Naive thymus-derived CD8-positive, alpha-beta T cell (primary cell): Measurements from ENCODE around the gene TMEM51. TPM values are rescaled to one million over a fixed set of nuclear protein-coding genes. Genes with fewer than 3 reads are reported as not detected.

ENCODE experiments used
- ATAC-seq, 2 donors: fragments of 150-1000 bp; cut with Tn5 transposase in 1 of 2; sonication (Bioruptor Pico), chemical (Tn5 transposase) in 1 of 2; 1 replicate in 1 of 2; 2 replicates in 1 of 2; pipeline ENCODE4 v1.10.0; 2021; ENCODE audit warnings: mild to moderate bottlenecking in 2 of 2, moderate library complexity in 2 of 2
- POLR2A ChIA-PET: fragments of 350-600 bp; sonication (Branson Sonifier 250); formaldehyde crosslinking; loops from one replicate; lab custom pipeline; 2021; ENCODE audit warnings: antibody characterized with exemption; lab: Charles Lee
- DNase-seq, 10 donors: peaks; one replicate each; pipeline versions ENCODE4 v3.0.0 to v3.0.0-alpha.2; 2020 to 2022
- H3K27ac Mint-ChIP-seq, 10 donors: one replicate each; pipeline ENCODE4 v1.8.0; 2020 to 2022; ENCODE audit warnings: mild to moderate bottlenecking in 10 of 10, mixed read lengths in 10 of 10, moderate library complexity in 4 of 10, inconsistent platforms in 1 of 10
- H3K27me3 Mint-ChIP-seq, 5 donors: one replicate each; pipeline ENCODE4 v1.8.0; 2021 to 2022; ENCODE audit warnings: mixed read lengths in 5 of 5
- H3K36me3 Mint-ChIP-seq, 3 donors: one replicate each; pipeline ENCODE4 v1.8.0; 2020 to 2022; ENCODE audit warnings: mixed read lengths in 3 of 3, mild to moderate bottlenecking in 2 of 3, inconsistent platforms in 1 of 3
- H3K4me1 Mint-ChIP-seq, 4 donors: one replicate each; pipeline ENCODE4 v1.8.0; 2021 to 2022; ENCODE audit warnings: mixed read lengths in 4 of 4
- H3K4me3 Mint-ChIP-seq, 10 donors: one replicate each; pipeline ENCODE4 v1.8.0; 2020 to 2022; ENCODE audit warnings: mild to moderate bottlenecking in 10 of 10, mixed read lengths in 10 of 10, moderate library complexity in 6 of 10, inconsistent platforms in 1 of 10
- H3K9me3 Mint-ChIP-seq, 9 donors: one replicate each; pipeline ENCODE4 v1.8.0; 2020 to 2022; ENCODE audit warnings: mixed read lengths in 9 of 9, mild to moderate bottlenecking in 3 of 9, inconsistent platforms in 1 of 9, moderate library complexity in 1 of 9
- polyA plus RNA-seq, 3 donors: library from polyadenylated mRNA; unstranded; fragments of 300-500 nt; fragmentation: Illumina TruSeq; gene quantifications; one replicate each; pipeline ENCODE4 v1.2.3, GENCODE V29; 2021
- total RNA-seq, 8 experiments: library from RNA in 2 of 8; stranded (reverse) in 2 of 8; gene quantifications; one replicate each; pipeline ENCODE4 v1.2.3 and lab custom pipeline; 2021 to 2026

The TMEM51 gene
- total and polyA plus RNA-seq, 5 experiments from 2014 or later, result not detected

GRCh38 chr1:15150376-15150775, 3.2 kb upstream of the TMEM51 start:
- Mint-ChIP-seq H3K36me3 (peaks cover 0 to 2% (median 0%) of the 10 kb centered on the region in 3 donors), H3K27ac (no peak overlapping the region), H3K27me3 (peaks cover 23 to 80% (median 50%) of the 10 kb centered on the region in 5 donors), H3K4me3 (no peak overlapping the region), H3K9me3 (peaks cover 0 to 4% (median 0%) of the 10 kb centered on the region in 9 donors), H3K4me1 (peaks cover 7 to 21% (median 10%) of the 10 kb centered on the region in 4 donors)
- POLR2A ChIA-PET, result no interaction called here
- DNase-seq (no peak), ATAC-seq (no peak)

- Mint-ChIP-seq H3K4me1 (peaks cover 12 to 31% (median 19%) of the 10 kb centered on the region in 4 donors), H3K36me3 (peaks cover 0 to 2% (median 0%) of the 10 kb centered on the region in 3 donors), H3K27ac (no peak overlapping the region), H3K27me3 (peaks cover 26 to 76% (median 45%) of the 10 kb centered on the region in 5 donors), H3K9me3 (peaks cover 0 to 4% (median 0%) of the 10 kb centered on the region in 9 donors), H3K4me3 (peak overlapping the region in 2 of 10 donors; percentile 28 to 54)
- POLR2A ChIA-PET, result no interaction called here
- no peak for ATAC-seq
- DNase-seq, result no peak
Observed at GRCh38 chr1:15151377-15151806, 2.2 kb upstream of the TMEM51 start.

- POLR2A ChIA-PET, result no interaction called here
- peaks cover 26 to 71% (median 40%) of the 10 kb centered on the region in 5 donors for H3K27me3 Mint-ChIP-seq
- peak overlapping the region in 4 of 10 donors; percentile 28 to 62 (median 46) for H3K4me3 Mint-ChIP-seq
- H3K4me1 Mint-ChIP-seq, result peaks cover 12 to 36% (median 22%) of the 10 kb centered on the region in 4 donors
- ATAC-seq, result no peak
- H3K9me3 Mint-ChIP-seq, result peaks cover 0 to 4% (median 0%) of the 10 kb centered on the region in 9 donors
- peaks cover 0 to 2% (median 0%) of the 10 kb centered on the region in 3 donors for H3K36me3 Mint-ChIP-seq
- no peak for DNase-seq
- H3K27ac Mint-ChIP-seq, result no peak overlapping the region
Observed at GRCh38 chr1:15151871-15152270, 1.7 kb upstream of the TMEM51 start.

DNA sequence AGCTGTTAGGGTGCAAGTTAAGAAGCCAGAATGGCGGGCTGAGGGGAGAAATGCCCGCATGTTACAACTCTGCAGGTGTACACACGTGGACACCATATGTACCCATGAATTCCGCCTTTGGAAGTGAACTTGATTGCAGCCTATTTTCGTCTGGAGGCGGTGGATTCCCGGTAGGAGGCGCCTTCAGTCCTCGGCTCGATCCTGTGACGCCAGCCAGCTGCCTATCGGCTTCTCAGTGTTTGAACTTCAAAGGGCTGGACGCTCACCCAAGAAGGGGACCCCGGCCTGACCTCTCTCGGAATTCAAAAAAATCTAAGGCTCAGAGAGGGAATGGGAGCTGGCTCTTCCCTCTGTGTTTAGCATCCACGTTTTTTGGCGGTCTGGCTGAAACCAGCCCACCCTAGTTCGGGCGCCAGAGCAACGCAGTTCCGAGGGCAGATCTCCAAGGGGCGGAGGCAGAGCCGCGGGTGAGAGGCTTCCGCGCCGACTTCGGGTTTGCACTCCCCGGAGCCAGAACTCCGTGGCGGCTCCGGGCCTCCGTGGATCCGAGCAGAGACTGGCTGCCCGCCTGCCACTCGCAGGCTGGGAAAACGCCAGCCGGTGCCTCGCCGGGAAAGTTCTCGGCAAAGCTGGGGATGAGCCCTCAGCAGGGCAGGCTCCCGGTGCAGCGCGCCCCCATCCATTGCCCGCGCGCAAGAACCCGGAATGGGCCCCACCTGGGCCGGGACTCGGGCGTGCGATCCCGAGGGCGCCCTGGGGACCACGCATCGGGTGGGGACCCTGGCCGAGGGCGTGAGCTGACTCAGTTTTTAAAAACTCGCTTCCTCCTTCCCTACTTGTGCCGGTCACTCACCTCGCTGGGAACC, 996 bp upstream of the TMEM51 start:
- Mint-ChIP-seq H3K36me3 (peaks cover 0 to 2% (median 0%) of the 10 kb centered on the region in 3 donors), H3K4me3 (peak overlapping the region in 9 of 10 donors; percentile 20 to 72 (median 48)), H3K27me3 (peaks cover 21 to 64% (median 36%) of the 10 kb centered on the region in 5 donors), H3K27ac (no peak overlapping the region), H3K9me3 (peaks cover 0 to 4% (median 0%) of the 10 kb centered on the region in 9 donors), H3K4me1 (peaks cover 12 to 37% (median 26%) of the 10 kb centered on the region in 4 donors)
- ATAC-seq (no peak), DNase-seq (no peak)
- POLR2A ChIA-PET, result no interaction called here

- peak overlapping the region in 1 of 10 donors; percentile 86 for H3K27ac Mint-ChIP-seq
Observed at GRCh38 chr1:15153842-15154479, 414 bp downstream of the TMEM51 start.

DNA sequence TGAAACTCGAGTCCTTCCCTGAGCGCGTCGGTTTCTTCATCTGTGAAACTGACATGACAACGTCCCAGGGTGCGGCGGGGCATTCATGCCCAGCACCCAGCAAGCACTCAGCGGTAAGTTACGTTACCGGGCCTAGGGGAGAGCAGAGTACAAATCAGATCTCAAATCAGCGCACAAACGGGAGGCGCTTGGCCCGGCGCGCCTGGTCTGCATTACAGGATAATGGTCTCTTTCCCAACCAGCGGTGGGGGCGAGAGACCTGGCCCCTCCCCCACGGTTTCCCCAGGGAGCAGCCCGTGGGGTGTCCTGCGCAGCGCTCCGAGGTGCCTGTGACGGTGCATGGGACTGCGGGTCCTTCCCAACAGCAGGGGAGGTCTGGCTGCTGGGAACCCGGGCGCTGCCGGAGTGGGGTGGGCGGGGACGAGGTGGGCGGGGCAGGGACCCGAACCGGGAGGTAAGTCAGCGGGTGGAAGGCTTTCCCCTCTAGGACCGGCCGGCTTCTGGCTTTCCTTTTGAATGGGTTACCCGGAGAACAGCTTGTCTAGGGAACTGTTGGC, 1.0 kb downstream of the TMEM51 start:
- Mint-ChIP-seq H3K27me3 (peaks cover 21 to 47% (median 31%) of the 10 kb centered on the region in 5 donors), H3K4me3 (peak overlapping the region; percentile 32 to 79 (median 61)), H3K27ac (peak overlapping the region in 1 of 10 donors; percentile 86)

More at GRCh38 chr1:15153842-15154479, 414 bp downstream of the TMEM51 start:
- Mint-ChIP-seq H3K36me3 (peaks cover 0 to 2% (median 0%) of the 10 kb centered on the region in 3 donors), H3K4me1 (peaks cover 12 to 37% (median 26%) of the 10 kb centered on the region in 4 donors), H3K4me3 (peak overlapping the region; percentile 32 to 79 (median 61)), H3K27me3 (peaks cover 21 to 50% (median 32%) of the 10 kb centered on the region in 5 donors), H3K9me3 (peaks cover 0 to 4% (median 0%) of the 10 kb centered on the region in 9 donors)
- ATAC-seq (no peak), DNase-seq (no peak)
- POLR2A ChIA-PET, result no interaction called here

GRCh38 chr1:15155191-15155590, 1.6 kb downstream of the TMEM51 start:
- H3K27me3 Mint-ChIP-seq, result peaks cover 18 to 41% (median 27%) of the 10 kb centered on the region in 5 donors
- no peak for ATAC-seq

More for the DNA sequence above, 1.0 kb downstream of the TMEM51 start:
- peaks cover 12 to 37% (median 26%) of the 10 kb centered on the region in 4 donors for H3K4me1 Mint-ChIP-seq
- ATAC-seq (no peak), DNase-seq (no peak)
- peaks cover 0 to 2% (median 0%) of the 10 kb centered on the region in 3 donors for H3K36me3 Mint-ChIP-seq
- POLR2A ChIA-PET, result no interaction called here
- peaks cover 0 to 4% (median 0%) of the 10 kb centered on the region in 9 donors for H3K9me3 Mint-ChIP-seq

GRCh38 chr1:15155888-15156741, 2.6 kb downstream of the TMEM51 start:
- peak overlapping the region; percentile 12 to 77 (median 64) for H3K4me3 Mint-ChIP-seq
- no peaks in the 10 kb centered on the region for H3K36me3 Mint-ChIP-seq
- no peak for ATAC-seq
- H3K9me3 Mint-ChIP-seq, result no peaks in the 10 kb centered on the region
- peaks cover 11 to 35% (median 23%) of the 10 kb centered on the region in 5 donors for H3K27me3 Mint-ChIP-seq
- DNase-seq, result no peak
- H3K27ac Mint-ChIP-seq, result peak overlapping the region in 6 of 10 donors; percentile 8 to 60 (median 35)
- H3K4me1 Mint-ChIP-seq, result peaks cover 10 to 37% (median 26%) of the 10 kb centered on the region in 4 donors
- POLR2A ChIA-PET, result no interaction called here

More at GRCh38 chr1:15155191-15155590, 1.6 kb downstream of the TMEM51 start:
- Mint-ChIP-seq H3K4me3 (peak overlapping the region in 8 of 10 donors; percentile 11 to 77 (median 43)), H3K36me3 (peaks cover 0 to 2% (median 0%) of the 10 kb centered on the region in 3 donors), H3K9me3 (peaks cover 0 to 4% (median 0%) of the 10 kb centered on the region in 9 donors), H3K4me1 (peaks cover 12 to 37% (median 26%) of the 10 kb centered on the region in 4 donors), H3K27ac (peak overlapping the region in 2 of 10 donors; percentile 6 to 46)
- no peak for DNase-seq
- POLR2A ChIA-PET, result no interaction called here

- H3K4me3 Mint-ChIP-seq, result peak overlapping the region in 7 of 10 donors; percentile 30 to 74 (median 58)
- H3K9me3 Mint-ChIP-seq, result no peaks in the 10 kb centered on the region
- peaks cover 10 to 27% (median 18%) of the 10 kb centered on the region in 5 donors for H3K27me3 Mint-ChIP-seq
- DNase-seq, result no peak
- H3K27ac Mint-ChIP-seq, result peak overlapping the region in 5 of 10 donors; percentile 20 to 70 (median 60)
- ATAC-seq, result no peak
- POLR2A ChIA-PET, result no interaction called here
- H3K4me1 Mint-ChIP-seq, result peaks cover 10 to 35% (median 26%) of the 10 kb centered on the region in 4 donors
- no peaks in the 10 kb centered on the region for H3K36me3 Mint-ChIP-seq
Observed at GRCh38 chr1:15156807-15157380, 3.3 kb downstream of the TMEM51 start.

DNA sequence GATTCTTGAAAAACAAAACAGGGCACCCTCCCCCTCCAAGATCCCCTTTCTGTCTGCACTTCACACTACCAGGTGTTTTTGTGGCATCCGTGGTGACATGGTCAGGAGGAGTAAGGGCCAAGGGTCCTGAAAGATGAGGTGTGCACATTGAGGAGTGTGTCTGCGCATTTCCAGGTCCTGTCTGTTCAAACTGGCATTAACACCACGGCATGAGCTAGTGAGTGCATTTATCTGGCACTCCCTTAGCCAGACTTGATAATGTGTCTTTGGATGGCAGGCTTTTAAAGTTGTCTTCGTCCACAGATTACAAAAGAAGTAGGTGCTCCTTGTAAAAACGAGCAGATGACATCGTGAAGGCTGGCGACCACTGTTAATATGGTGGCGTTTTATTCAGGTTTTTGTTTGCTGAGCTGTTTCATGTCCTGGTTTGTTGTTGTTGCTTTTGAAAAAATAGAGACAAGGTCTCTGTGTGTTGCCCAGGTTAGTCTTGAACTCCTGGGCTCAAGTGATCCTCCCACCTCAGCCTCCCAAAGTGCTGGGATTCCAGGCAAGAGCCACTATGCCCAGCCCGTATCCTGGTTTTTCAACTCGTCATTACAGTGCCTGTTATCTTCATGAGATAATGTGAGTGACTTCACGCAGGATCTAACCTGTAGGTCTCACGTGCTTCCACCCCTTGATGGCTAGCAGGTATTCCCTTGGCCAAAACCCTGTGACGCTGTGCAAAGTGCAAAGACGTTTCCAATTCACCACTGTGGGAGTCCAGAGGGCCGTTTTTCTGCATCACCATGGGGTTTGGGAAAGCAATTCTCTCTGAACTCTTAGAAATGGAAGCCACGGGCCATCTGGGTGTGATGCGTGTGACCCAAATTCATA, 4.2 kb downstream of the TMEM51 start:
- POLR2A ChIA-PET, result no interaction called here
- Mint-ChIP-seq H3K4me1 (peaks cover 10 to 30% (median 25%) of the 10 kb centered on the region in 4 donors), H3K4me3 (no peak overlapping the region), H3K9me3 (no peaks in the 10 kb centered on the region), H3K27ac (no peak overlapping the region), H3K27me3 (peaks cover 8 to 24% (median 13%) of the 10 kb centered on the region in 5 donors), H3K36me3 (no peaks in the 10 kb centered on the region)
- ATAC-seq (no peak), DNase-seq (no peak)
